Uterus (tissue), 4 donors: ENCODE results near the gene RGS9. TPM values are rescaled to one million over a fixed set of nuclear protein-coding genes. Genes with fewer than 3 reads are reported as not detected.

Source experiments
- DNase-seq, 2 donors: peaks; one replicate each; pipeline ENCODE4 v3.0.0-alpha.2; 2019 to 2020
- H3K27ac ChIP-seq, 2 donors: fragments of 200-600 bp; sonication (generic); 1 replicate in 1 of 2; 2 replicates in 1 of 2; pipeline ENCODE4 v1.5.1; 2016 to 2018
- H3K27me3 ChIP-seq, 2 donors: fragments of 200-600 bp; sonication (generic); one replicate each; pipeline ENCODE4 v1.5.1; 2018 to 2019; ENCODE audit warnings: control low read depth in 1 of 2
- H3K36me3 ChIP-seq, 2 donors: fragments of 200-600 bp; sonication (generic); one replicate each; pipeline ENCODE4 v1.5.1; 2019; ENCODE audit warnings: control low read depth in 1 of 2
- H3K4me1 ChIP-seq, 2 donors: fragments of 200-600 bp; sonication (generic); one replicate each; pipeline ENCODE4 v1.5.1; 2018 to 2019; ENCODE audit warnings: control low read depth in 1 of 2
- H3K4me3 ChIP-seq, 2 donors: fragments of 200-600 bp; sonication (generic); 1 replicate in 1 of 2; 2 replicates in 1 of 2; pipeline ENCODE4 v1.5.1; 2018 to 2019; ENCODE audit warnings: mild to moderate bottlenecking in 1 of 2
- H3K9me3 ChIP-seq, 2 donors: fragments of 200-600 bp; sonication (generic); one replicate each; pipeline ENCODE4 v1.5.1; 2019; ENCODE audit warnings: control low read depth in 1 of 2
- CTCF ChIP-seq, 4 experiments: fragments of 200-600 bp in 2 of 4; fragments of 450-650 bp in 2 of 4; sonication (generic) in 2 of 4; IDR thresholded peaks; one replicate each; pipeline ENCODE4 v1.5.1; 2016 to 2019; ENCODE audit warnings: antibody characterized with exemption in 4 of 4, mild to moderate bottlenecking in 2 of 4, moderate library complexity in 1 of 4
- POLR2A ChIP-seq, 2 donors: fragments of 450-650 bp; IDR thresholded peaks; one replicate each; pipeline ENCODE4 v1.6.1; 2016; ENCODE audit warnings: antibody characterized with exemption in 2 of 2, mild to moderate bottlenecking in 1 of 2, moderate library complexity in 1 of 2
- intact Hi-C: fragments of 100-400 bp; cut with DNase I; formaldehyde crosslinking; loops from one replicate; pipeline ENCODE4 v1.15.1; 2023; ENCODE audit warnings: low total_unique reads
- total RNA-seq, 4 donors: library from RNA; depleted of rRNA in 3 of 4; stranded (reverse); fragments of >200 nt in 3 of 4; gene quantifications; one replicate each; pipeline versions ENCODE4 v1.1.0 to v1.2.4, GENCODE V29; 2014 to 2023
- donor health status: DM: yes; HTN: yes; CAD: no.

Gene RGS9
- total RNA-seq, 4 donors from 2014 or later: 3.5 to 19.1 (median 6.9) TPM

- Histone ChIP-seq H3K4me1 (no peaks in the 10 kb centered on the region), H3K9me3 (no peaks in the 10 kb centered on the region), H3K27ac (no peak overlapping the region), H3K36me3 (no peaks in the 10 kb centered on the region), H3K27me3 (no peaks in the 10 kb centered on the region), H3K4me3 (no peak overlapping the region)
- TF ChIP-seq CTCF (IDR thresholded peaks at IDR 0.05) (no peak), POLR2A (IDR thresholded peaks at IDR 0.05) (no peak)
- intact Hi-C loops: no loop called here
- no peak for DNase-seq
These were observed 98.1 kb downstream of the RGS9 start for GRCh38 chr17:65235284-65235683.

GRCh38 chr17:65236321-65236720 is 99.2 kb downstream of the RGS9 start:
- H3K4me1 ChIP-seq: no peaks in the 10 kb centered on the region
- no peaks in the 10 kb centered on the region for H3K36me3 ChIP-seq
- no peaks in the 10 kb centered on the region for H3K9me3 ChIP-seq
- intact Hi-C loops: no loop called here
- H3K27me3 ChIP-seq: no peaks in the 10 kb centered on the region
- H3K27ac ChIP-seq: no peak overlapping the region
- TF ChIP-seq CTCF (IDR thresholded peaks at IDR 0.05): no peak
- TF ChIP-seq POLR2A (IDR thresholded peaks at IDR 0.05): no peak
- H3K4me3 ChIP-seq: no peak overlapping the region
- no peak for DNase-seq

GRCh38 chr17:65243838-65244625 is 106.9 kb downstream of the RGS9 start:
- H3K27ac ChIP-seq: no peak overlapping the region
- no peak overlapping the region for H3K4me3 ChIP-seq
- no peak for DNase-seq
- intact Hi-C loops: no loop called here
- no peaks in the 10 kb centered on the region for H3K27me3 ChIP-seq
- no peaks in the 10 kb centered on the region for H3K36me3 ChIP-seq
- no peaks in the 10 kb centered on the region for H3K4me1 ChIP-seq
- H3K9me3 ChIP-seq: no peaks in the 10 kb centered on the region
- TF ChIP-seq CTCF (IDR thresholded peaks at IDR 0.05) (no peak), POLR2A (IDR thresholded peaks at IDR 0.05) (no peak)

- intact Hi-C loops: no loop called here
- no peak for TF ChIP-seq CTCF (IDR thresholded peaks at IDR 0.05)
- no peak for TF ChIP-seq POLR2A (IDR thresholded peaks at IDR 0.05)
These were observed 109.1 kb downstream of the RGS9 start for GRCh38 chr17:65246252-65246651.

GRCh38 chr17:65249774-65250173 is 112.6 kb downstream of the RGS9 start:
- Histone ChIP-seq H3K27me3 (no peaks in the 10 kb centered on the region), H3K4me3 (no peak overlapping the region), H3K4me1 (no peaks in the 10 kb centered on the region), H3K36me3 (no peaks in the 10 kb centered on the region), H3K9me3 (no peaks in the 10 kb centered on the region), H3K27ac (no peak overlapping the region)
- intact Hi-C loops: no loop called here
- DNase-seq: no peak
- TF ChIP-seq POLR2A (IDR thresholded peaks at IDR 0.05) (no peak), CTCF (IDR thresholded peaks at IDR 0.05) (no peak)

More at GRCh38 chr17:65246252-65246651, 109.1 kb downstream of the RGS9 start:
- Histone ChIP-seq H3K36me3 (no peaks in the 10 kb centered on the region), H3K4me3 (no peak overlapping the region), H3K27ac (no peak overlapping the region), H3K9me3 (no peaks in the 10 kb centered on the region), H3K4me1 (no peaks in the 10 kb centered on the region), H3K27me3 (no peaks in the 10 kb centered on the region)
- no peak for DNase-seq
